ENCODE data around the gene CDC14A. TPM values are rescaled to one million over a fixed set of nuclear protein-coding genes. Genes with fewer than 3 reads are reported as not detected.

The CDC14A gene
- total RNA-seq, 1 donor from 2014 or later, result 25.5 TPM

DNA sequence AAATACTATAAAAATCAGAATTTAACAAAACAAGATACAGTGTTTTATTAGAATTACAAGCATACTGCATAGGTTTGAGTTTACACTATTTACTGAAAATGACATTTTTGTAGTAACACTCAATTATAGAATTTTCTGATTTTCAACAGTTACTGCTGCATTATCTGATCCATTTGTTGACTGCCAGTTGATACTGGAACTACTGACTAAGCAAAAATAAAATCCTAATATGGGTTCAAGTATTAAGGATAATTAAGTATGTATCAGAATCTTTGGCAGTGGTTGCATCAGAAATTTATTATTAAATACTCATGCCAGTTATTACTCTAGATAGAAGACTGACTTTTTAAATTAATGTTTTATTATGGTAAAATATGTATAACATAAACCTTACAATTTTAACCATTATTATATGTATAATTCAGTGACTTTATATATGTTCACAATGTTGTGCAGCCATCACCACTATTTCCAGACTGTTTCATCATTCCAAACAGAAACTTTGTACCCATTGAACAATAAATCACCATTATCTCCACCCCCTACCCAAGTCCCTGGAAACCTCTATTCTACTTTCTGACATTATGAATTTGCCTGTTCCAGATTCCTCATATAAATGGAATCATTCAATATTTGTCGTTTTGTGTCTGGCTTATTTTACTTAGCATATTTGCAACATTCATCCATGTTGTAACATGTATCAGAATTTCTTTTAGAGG is 127.5 kb downstream of the CDC14A start:
- intact Hi-C loops (cut with micrococcal nuclease), result no loop called here

DNA sequence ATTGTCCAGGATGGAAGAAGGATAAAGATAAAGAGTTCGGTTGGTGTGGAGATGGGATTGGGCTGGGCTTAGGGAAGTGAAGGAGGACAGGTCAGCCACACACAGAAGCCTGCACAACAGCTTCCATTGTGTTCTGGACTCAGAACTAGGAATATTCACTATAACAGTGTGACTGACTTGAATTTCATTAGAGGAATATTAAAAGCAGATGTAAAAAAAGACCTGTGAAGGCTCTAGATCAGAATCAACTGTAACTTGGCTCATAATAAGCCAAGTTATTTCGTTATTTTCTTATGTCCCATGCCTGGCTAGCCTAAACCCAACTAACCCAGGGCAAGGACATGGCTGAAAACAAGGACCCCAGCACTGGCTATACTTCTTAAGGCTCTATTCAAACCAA is 129.0 kb downstream of the CDC14A start:
- intact Hi-C loops (cut with micrococcal nuclease), result no loop called here

DNA sequence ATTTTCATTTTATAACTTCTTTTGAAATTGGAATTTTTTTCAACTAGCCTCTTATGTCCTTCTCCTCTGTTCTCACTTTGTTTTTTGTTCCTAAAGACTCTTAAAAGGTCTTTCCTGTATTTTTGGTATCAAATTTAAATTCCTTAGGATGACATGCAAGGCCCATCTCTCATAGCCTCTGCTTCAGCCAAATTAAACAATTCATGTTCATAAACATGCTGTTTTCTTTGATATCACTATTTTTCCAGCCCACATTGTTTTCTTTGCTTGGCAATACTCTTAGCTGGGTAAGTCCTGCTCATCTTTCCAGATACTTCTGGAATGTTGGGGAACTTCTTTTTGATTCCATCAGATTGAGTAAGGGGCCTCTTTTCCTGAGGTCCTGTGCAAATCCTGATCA is 129.9 kb downstream of the CDC14A start:
- intact Hi-C loops (cut with micrococcal nuclease), result no loop called here

DNA sequence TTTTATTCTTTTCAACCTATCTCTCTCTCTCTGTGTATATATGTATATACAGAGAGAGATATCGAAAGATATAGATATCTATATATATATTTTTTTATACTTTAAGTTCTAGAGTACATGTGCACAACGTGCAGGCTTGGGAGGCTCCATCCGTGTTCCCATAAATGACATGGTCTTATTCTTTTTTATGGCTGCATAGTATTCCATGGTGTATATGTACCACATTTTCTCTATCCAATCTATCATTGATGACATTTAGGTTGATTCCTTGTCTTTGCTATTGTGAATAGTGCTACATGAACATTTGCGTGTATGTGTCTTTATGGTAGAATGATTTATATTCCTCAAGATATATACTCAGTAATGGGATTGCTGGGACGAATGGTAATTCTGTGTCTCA is 130.4 kb downstream of the CDC14A start:
- intact Hi-C loops (cut with micrococcal nuclease), result no loop called here

DNA sequence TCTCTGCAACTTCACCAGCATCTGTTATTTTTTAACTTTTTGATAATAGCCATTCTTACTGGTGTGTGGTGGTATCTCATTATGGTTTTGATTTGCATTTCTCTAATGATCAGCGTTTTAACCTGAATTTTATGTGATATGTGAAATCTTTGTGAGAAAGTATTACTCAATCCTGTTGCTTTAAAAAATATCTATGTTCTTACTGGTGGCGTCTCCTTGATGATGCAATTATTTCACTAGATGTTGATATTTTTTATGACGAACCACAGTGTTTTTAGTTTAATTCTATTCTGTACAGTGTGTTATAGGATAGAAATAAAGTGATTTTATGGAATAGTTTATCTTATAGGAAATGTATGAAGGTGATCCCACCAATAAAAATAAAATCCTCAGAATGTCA is 130.9 kb downstream of the CDC14A start:
- intact Hi-C loops (cut with micrococcal nuclease), result no loop called here

DNA sequence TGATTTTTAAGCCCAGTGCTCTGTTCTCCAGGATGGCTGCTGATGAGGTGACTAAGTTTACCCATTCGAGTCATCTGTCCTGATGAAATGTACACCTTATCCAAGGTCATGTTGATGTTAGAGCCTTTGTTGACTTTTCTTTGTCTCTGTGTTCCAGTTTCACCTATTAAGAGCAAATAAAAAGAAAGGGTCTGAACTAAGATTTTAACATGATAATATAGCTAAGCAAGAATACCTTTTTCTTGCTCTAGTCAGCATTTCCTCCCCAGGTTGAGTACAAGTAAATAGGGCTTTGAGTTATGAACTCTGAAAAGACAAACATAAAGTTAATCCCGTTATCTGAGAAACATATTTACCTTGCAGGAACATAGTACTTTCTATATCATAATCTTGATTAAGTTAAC is 133.6 kb downstream of the CDC14A start:
- intact Hi-C loops (cut with micrococcal nuclease), result no loop called here

DNA sequence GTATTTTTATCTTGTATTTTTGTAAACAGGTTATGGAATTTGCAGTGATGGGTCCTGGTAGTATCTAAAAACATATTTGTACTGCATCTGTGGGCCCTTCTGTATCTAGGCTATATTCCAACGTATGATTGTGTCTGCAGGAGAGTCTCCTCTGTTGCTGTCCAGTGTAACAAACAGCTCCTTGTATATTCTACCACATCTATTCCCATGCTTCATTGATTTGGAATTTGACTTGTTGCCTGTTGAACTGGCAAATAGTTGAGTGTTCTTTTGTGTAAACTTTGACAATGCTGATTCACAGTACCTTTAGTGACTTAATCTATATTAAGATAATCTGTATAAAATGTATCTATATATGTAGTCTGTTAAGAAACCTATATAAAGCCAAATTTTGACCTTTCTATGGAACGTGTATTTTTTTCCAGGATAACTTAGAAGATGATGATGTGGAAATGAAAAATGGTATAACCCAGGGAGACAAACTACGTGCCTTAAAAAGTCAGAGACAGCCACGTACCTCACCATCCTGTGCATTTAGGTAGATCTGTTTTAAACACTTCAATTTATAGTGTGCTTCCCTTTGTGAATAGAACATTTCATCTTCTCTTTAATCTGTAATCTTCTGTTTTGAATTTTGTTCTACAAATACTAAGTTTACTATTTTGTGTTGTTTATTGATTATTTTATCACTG is 142.2 kb downstream of the CDC14A start:
- intact Hi-C loops (cut with micrococcal nuclease), result no loop called here

DNA sequence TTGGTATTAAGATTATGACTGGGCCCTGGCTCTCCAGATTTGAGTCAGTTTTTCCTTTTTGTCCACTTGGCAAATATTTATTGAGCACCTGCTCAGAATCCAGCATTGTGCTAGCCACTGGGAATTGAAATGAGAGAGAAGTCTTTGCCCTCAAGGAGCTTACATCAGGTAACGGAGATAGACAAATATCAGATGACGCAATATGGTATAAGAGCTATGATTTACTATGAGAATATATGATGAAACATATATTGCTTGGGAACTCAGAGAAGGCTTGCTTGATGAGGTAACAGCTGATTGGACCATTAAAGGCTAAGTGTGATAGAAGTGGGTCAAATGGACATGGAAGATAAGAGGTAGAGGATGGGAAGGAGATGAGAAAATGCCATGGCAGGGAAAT is 144.6 kb downstream of the CDC14A start:
- intact Hi-C loops (cut with micrococcal nuclease), result no loop called here

DNA sequence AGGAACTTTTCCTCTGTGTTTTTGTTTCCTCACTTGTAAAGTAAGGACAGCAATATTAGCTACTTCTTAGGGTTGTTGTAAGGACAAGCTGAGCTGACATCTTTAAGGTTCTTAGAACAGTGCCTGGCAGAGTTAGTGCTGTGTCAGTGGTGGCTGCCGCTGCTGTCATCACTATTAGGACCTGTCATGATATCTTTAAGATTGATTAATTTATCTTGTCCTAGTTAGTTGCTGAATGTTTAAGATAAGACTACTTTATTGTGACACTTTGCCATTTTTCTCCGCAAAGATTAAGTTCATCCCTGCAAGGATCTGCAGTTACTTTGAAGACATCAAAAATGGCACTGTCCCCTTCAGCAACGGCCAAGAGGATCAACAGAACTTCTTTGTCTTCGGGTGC is 145.5 kb downstream of the CDC14A start:
- intact Hi-C loops (cut with micrococcal nuclease), result no loop called here

DNA sequence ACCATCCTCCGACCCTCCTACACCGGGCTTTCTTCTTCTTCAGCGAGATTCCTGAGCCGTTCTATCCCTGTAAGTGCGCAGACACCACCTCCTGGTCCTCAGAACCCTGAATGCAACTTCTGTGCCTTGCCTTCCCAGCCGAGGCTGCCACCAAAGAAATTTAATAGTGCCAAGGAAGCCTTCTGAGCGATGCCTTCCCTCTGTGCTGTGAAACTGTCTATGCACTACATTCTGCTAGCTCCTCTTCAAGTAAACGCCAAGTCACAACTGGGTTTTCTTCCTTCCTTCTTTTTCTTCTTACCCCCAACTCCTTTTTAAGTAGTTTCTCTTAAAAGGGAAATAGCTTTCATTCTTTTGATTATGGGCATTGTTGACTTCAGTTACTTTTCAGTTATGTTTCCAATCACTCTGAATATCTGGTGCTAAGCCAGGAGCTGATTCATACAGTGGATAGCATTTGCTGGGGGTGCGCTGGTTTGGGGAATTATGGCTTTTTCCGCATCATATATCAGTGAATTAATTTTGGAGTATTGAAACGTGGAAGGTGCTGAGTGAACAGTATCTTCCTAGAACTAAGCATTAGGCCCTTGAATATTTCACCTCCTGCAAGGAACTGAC is 147.0 kb downstream of the CDC14A start:
- intact Hi-C loops (cut with micrococcal nuclease), result no loop called here

DNA sequence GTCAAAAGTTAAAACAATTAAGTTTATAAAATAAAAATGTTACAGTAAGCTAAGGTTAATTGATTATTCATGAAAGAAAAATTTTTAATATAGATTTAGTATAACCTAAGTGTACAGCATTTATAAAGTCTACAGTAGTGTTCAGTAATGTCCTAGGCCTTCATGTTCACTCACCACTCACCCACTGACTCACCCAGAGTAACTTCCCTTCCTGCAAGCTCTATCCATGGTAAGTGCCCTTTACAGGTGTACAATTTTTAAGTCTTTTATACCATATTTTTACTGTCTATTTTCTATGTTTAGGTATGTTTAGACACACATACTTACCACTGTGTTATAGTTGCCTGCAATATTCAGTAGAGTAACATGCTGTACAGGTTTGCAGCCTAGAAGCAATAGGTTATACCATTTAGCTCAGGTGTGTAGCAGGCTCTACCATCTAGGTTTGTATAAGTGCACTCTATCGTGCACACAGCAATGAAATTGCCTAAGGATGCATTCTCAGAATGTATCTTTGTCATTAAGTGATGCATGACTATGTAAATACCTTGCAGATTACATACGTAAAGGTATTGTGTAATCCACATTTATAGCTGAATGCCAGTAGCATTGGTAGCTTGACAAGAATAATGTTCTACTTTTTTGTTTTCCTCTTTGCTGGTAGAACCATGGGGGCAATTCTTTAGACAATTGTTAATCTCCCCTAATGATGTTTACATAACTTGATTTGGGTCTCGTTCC is 149.9 kb downstream of the CDC14A start:
- intact Hi-C loops (cut with micrococcal nuclease), result no loop called here

DNA sequence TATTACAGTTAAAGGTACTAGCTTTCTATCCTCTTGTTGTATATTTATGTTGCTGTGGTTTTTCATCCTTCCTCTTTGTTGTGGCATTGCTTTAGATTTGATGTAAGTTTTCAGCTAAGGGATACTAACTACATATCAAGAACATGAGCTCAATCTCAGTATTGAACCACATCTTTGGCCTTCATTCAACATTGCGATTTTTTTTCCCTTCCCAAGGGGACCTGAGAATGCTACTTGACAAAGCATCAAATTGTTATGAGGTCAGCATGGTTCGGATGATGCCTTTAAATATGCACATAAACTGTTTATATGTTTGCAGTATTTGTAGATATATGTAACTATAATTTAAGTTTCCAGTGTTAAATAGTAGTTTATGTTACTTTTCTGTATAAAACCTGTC is 153.9 kb downstream of the CDC14A start:
- intact Hi-C loops (cut with micrococcal nuclease), result no loop called here

DNA sequence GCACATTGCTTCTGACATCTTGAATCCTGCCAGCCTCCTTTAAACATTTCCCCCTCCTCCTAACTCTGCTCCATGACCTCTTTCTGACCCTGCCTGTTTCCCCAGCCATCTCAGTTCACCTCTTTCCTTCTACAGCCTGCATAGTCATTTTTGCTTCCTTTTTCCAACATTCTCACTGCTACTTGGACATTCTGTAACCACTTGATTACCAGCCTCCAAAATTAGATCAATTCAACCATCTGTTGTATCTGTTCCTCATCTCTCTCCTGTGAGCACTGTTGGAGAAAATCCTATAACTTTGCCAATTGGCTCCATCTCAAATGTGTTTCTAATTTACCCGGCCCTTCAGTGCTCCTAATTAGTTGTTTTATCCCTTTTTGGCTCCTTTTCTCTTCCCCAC is 158.1 kb downstream of the CDC14A start:
- intact Hi-C loops (cut with micrococcal nuclease), result no loop called here

DNA sequence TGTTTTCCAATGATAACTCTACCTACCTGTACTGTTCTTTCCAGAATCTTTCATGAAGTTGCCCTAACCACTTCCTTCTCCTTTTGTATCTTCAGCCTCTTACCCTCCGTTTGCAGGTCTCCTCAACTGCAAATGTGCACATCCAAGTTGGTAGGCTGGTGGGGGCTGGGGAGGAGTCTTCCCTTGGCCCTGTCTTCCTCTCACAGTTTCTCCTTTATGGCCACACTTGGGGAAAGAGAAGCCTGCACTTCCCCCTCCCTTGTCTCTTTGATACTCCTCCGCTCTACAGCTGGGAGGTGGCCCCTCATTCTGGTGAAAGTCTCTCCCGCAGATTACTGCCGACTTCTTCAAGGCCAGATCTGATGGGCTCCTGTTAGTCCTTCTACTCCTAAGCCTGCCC is 158.8 kb downstream of the CDC14A start:
- intact Hi-C loops (cut with micrococcal nuclease), result no loop called here

DNA sequence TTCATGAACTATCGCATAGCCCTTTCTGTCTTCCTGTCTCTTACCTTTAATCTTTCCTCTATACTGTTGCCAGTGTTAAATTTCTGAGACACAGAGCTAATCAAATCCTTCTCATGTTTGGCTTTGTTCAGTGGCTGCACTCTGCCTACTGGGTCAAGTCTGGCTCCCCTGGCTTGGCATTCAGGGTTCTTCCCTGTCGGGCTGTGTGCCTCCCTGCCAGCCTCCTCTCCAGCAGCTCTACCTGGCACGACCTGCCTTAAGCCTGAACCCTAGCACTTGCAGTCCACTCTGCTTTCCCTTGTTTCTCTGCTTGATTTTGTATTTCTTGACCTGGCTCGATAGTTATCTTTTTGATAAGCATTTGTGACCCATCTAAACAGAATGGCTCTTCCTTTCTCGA is 159.5 kb downstream of the CDC14A start:
- intact Hi-C loops (cut with micrococcal nuclease), result no loop called here

DNA sequence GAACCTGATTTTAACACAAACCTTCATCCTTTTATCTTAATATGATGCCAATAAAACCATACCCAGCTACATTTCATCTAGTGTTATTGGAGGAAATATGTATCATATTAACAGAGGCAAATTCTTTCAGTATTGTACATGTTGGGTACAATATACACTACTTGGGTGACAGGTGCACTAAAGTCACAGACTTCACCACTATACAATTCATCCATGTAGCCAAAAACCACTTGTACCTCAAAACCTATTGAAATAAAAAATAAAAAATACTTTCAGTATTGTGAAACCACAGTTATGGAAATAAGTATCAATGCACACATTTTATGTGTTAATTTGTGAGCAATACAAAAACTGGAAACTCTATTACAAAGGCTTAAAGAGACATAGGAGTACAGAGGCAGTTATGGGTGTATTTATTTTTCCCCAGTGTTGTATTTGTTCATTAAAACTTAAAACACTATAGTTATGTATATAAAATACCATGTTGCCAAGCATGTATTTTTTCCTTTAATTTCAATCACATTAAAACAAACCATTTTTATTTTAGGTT is 160.6 kb downstream of the CDC14A start:
- intact Hi-C loops (cut with micrococcal nuclease), result no loop called here

DNA sequence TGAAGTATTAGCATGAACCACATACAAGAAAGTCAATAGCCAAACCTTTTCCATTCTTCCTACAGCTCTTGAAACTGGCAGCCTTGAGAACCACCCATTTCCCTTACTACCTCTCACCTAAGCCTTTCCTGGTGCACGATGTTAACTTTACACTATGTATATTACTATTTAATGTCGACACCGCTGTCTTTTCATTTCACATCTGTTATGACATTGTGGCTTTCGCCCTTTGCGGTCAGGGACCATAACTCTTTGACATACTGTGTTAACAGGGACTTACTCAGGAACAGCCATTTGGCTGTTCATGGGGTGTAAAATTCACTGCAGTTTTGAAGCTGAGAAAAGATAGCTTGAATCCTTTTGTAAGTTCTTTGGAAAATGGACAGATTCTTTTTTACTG is 164.6 kb downstream of the CDC14A start:
- intact Hi-C loops (cut with micrococcal nuclease), result no loop called here

DNA sequence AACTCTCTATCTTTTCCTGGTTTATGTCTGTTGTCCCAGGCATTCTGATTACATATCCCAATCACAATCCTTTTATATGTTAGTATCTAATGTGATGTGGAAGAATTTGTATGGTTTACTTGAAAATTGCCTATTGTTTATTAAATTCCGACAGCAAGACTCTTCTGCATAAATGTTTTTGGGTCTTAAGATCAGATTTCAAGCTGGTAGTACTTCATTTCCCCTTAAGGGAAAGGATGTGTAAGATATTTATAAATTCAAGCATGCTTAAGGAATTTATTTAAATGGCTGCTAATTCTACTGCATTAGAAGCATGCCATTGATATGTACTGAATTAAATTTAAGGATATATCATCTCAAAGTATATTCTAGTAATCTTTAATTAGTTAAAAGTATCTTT is 165.2 kb downstream of the CDC14A start:
- intact Hi-C loops (cut with micrococcal nuclease), result no loop called here

DNA sequence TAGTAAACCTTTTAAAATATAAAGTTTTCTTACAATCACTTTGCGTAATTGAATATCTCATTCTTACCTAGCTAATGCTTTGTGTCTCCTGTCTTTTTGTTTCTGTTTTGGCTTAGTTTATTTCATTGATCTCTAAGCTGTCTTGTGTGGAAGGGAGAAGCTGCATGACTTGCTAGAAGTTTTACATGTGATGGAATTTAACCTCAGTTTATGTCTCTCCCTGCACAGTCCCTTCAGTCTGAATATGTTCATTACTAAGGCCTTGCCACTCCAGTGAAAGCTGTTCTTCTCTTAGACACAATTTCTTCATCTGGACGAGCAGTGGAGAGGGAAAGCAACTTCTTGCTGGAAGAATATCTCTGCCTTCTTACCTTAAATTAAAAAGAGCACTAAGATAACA is 165.7 kb downstream of the CDC14A start:
- intact Hi-C loops (cut with micrococcal nuclease), result no loop called here

DNA sequence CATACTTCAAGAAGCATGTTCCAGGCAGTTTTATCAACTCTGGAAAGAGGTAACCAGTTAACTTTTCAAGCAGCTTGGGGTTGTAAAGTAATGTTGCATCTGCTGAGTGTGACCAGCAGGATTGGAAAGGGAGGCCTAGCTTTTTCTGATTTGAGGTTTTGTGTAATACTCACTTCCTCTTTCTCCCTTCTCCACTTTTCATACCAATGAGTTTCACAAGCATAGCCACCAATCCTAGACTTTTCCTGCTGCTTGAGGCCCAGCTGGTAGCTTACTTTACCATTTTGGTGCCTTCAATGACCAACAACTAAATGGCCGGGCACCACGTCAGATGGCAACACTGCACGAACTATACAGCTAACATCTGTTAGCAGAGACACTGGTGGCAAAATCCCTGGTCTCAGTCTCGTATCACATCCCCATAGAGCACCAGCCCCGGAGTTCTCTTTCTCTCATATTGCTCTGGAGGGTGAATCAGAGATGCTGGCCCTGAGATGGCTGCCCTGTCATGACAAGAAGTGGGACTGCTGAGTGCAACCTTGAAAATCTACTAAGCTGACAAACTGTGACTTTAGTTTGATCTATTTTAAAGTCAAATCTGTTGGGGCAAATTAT is 170.8 kb downstream of the CDC14A start:
- intact Hi-C loops (cut with micrococcal nuclease), result no loop called here

DNA sequence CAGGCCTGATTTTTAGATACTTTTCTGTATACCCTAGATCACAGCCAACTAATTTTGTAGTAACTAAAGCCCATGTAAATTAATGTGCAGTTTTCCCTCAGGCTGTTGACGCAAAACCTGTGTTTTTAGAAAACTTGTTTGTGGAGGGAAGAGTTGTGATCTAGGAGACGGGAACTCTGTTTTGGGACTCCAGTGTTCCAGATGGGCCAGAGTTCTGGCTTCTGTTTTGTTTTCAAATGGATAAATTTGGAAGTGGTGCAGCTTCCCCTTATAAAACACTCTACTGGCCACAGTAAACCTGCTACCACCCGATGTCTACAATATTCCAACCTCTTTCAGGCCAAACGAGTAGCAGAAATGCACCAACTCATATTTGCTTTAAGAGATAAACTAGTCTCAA is 172.0 kb downstream of the CDC14A start:
- intact Hi-C loops (cut with micrococcal nuclease), result no loop called here
